Activated naive CD8-positive, alpha-beta T cell treated with anti-CD3 and anti-CD28 coated beads for 36 hours (primary cell): ENCODE measurements around the gene OPA3. TPM values are rescaled to one million over a fixed set of nuclear protein-coding genes. Genes with fewer than 3 reads are reported as not detected.
A peak's percentile ranks its signal among the peaks of the same experiment; 100 is the strongest.
"Not testable (repeated sequence)": the region's sequence is repeated elsewhere in the genome, so short reads cannot be mapped to it uniquely, and the experiment has no call there.

Experiments used
- DNase-seq: peaks from one replicate; pipeline ENCODE4 v3.0.0; 2021
- H3K27ac Mint-ChIP-seq: one replicate; pipeline ENCODE4 v1.8.0; 2022; ENCODE audit warnings: mild to moderate bottlenecking, moderate library complexity, mixed read lengths
- H3K27me3 Mint-ChIP-seq: one replicate; pipeline ENCODE4 v1.8.0; 2022; ENCODE audit warnings: mild to moderate bottlenecking, mixed read lengths
- H3K36me3 Mint-ChIP-seq: one replicate; pipeline ENCODE4 v1.8.0; 2021; ENCODE audit warnings: mild to moderate bottlenecking, mixed read lengths
- H3K4me1 Mint-ChIP-seq: one replicate; pipeline ENCODE4 v1.8.0; 2021; ENCODE audit warnings: mixed read lengths
- H3K4me3 Mint-ChIP-seq: one replicate; pipeline ENCODE4 v1.8.0; 2022; ENCODE audit warnings: mild to moderate bottlenecking, moderate library complexity, mixed read lengths
- H3K9me3 Mint-ChIP-seq: one replicate; pipeline ENCODE4 v1.8.0; 2022; ENCODE audit warnings: mixed read lengths
- total RNA-seq, 2 experiments: library from RNA; stranded (reverse); gene quantifications; one replicate each; pipeline ENCODE4 v1.2.3, GENCODE V29; 2021

Gene OPA3
- total RNA-seq = 10 to 100 TPM; 14.7 to 15.1 TPM

DNA sequence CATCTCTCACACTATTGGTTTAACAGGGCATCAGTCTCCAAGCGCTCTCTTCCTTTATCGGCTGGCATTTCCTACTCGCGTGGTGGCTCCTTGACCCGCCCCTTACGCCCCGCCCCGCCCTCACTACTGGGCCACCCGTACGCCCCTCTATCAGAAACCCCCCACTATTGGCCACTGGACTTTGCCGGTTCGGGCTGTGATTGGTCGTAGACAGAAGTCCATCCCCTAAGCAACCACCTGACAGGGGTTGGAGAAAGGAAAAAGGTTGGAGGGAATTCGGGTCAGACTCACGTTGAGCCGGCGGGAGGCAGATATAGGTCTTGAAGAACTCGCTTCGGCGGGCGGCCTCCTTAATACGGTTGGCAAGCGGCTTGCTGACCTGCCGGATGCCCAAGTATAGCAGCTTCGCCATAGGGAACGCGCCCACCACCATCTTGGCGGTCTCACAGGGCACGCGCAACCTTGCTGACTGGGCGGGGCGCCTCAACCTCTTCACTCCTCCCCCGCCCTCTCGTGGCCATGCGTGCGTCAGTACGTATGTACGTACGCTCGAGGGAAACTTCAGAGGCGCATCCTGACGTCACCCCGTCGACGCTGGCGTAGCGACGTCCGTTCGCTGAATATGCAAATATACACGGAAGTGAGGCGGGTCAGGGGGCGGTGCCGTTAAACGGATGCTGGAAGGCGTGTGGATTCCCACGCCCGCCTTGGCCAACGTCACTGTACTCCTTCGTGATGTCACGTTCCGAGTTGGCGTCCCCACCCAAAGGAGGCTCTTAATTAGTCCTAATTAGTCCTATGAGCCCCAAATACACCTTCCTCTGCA lies at the start of gene OPA3:
Gene OPA3 (minus strand): TSS at position 471 of the 826 bp plus-strand sequence. CDS start 38 bp downstream, at position 433.
- Mint-ChIP-seq H3K4me1 (peaks cover 7% of the 10 kb centered on the region), H3K36me3 (peaks cover 25% of the 10 kb centered on the region), H3K4me3 (peak within 1 kb of the TSS; percentile 94), H3K27me3 (peaks cover 9% of the 10 kb centered on the region), H3K9me3 (no peaks in the 10 kb centered on the region), H3K27ac (peak within 1 kb of the TSS; percentile 97)
- DNase-seq = peak; percentile 97

DNA sequence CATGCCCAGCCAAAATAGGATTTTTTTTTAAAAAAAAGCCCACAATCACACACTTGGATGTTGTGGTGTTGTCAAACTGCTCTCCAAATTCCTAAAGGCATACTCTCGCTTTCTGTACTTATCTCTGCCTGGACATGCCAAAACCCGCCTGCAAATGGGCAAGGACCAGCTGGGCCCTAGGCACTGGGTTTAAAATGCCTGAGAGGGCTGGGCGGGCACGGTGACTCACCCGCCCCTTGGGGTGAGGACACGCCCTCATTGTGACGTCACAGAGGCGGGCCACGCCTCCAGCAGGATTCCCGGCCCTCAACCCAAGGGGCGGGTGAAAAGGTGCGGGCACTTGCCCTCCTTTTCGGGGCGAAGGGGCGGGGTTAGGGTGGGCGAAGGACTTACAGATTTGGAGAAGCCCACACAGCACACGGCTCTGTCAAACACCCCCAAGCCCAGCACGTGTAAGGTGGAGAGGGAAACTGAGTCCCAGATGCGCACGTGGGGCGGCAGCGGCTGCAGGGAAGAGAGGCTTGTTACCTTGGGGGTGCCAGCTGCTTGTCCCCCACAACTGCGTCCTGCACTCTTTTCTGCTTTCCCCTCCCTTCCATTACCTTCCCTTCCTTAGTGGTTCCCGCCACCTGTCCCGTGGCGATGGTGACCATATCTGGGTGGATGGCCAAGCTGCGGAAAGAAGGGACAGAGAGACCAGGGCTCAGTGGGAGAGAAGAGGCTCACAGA lies 48.0 kb upstream of the OPA3 start:
- DNase-seq = peak; percentile 53
- H3K27me3 Mint-ChIP-seq = no peaks in the 10 kb centered on the region
- peaks cover 26% of the 10 kb centered on the region for H3K36me3 Mint-ChIP-seq
- H3K4me3 Mint-ChIP-seq = no peak overlapping the region
- peak overlapping the region; percentile 48 for H3K27ac Mint-ChIP-seq
- H3K4me1 Mint-ChIP-seq = peaks cover 14% of the 10 kb centered on the region
- H3K9me3 Mint-ChIP-seq = no peaks in the 10 kb centered on the region

DNA sequence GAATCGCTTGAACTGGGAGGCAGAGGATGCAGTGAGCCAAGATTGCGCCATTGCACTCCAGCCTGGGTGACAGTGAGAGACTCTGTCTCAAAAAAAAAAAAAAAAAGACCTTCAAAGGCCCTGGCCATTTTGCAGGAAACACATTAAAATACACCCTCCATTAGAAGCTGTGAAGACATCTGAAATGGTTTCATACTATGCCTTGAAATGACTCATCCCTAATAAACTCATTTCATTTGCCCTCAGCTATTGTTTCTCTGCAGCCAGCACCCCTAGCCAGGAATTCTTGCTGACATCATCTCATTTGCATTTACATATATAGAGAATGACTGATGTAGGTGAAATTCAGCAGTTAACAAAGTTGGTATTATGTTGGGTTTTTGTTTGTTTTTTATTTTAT lies 45.9 kb upstream of the OPA3 start:
- H3K27me3 Mint-ChIP-seq = no peaks in the 10 kb centered on the region
- H3K4me1 Mint-ChIP-seq = peaks cover 14% of the 10 kb centered on the region
- no peak overlapping the region for H3K4me3 Mint-ChIP-seq
- H3K9me3 Mint-ChIP-seq = no peaks in the 10 kb centered on the region
- H3K36me3 Mint-ChIP-seq = peaks cover 27% of the 10 kb centered on the region
- no peak overlapping the region for H3K27ac Mint-ChIP-seq
- DNase-seq = peak; percentile 37

DNA sequence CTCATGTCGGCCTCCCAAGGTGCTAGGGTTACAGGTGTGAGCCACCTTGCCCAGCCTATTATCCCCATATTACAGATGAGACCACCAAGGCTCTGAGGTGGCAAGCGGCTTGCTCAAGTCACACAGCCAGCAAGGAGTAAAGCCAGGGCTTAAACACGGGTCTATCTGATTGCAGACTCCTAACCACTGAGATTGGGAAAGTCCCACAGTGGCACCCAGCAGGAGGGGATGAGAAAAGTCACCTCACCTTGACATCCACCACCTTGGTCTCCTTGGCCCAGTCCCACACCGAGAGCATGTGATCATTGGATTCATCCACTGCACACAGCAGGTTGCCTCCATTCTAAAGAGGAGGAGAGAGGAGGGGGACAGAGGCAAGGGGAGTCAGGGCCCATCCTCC lies 45.1 kb upstream of the OPA3 start:
- Mint-ChIP-seq H3K27ac (peak overlapping the region; percentile 67), H3K36me3 (peaks cover 29% of the 10 kb centered on the region), H3K9me3 (no peaks in the 10 kb centered on the region), H3K4me3 (no peak overlapping the region), H3K27me3 (no peaks in the 10 kb centered on the region), H3K4me1 (peaks cover 14% of the 10 kb centered on the region)
- no peak for DNase-seq

DNA sequence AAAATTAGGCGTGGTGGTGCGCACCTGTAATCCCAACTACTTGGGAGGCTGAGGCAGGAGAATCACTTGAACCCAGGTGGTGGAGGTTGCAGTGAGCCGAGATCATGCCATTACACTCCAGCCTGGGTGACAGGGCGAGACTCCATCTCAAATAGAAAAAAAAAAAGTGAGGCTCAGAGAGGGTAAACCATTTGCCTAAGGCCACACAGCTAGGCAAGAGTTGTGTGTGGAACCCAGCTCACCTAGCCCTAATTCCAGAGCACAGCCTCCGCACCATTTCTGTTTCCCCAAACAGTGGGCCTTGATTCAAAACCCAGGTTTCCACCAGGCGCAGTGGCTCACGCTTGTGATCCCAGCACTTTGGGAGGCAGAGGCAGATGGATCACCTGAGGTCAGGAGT lies 43.6 kb upstream of the OPA3 start:
- Mint-ChIP-seq H3K4me1 (peaks cover 14% of the 10 kb centered on the region), H3K36me3 (peaks cover 33% of the 10 kb centered on the region)
- not testable (repeated sequence) for H3K4me3 Mint-ChIP-seq, H3K27ac Mint-ChIP-seq, H3K27me3 Mint-ChIP-seq, H3K9me3 Mint-ChIP-seq, DNase-seq

DNA sequence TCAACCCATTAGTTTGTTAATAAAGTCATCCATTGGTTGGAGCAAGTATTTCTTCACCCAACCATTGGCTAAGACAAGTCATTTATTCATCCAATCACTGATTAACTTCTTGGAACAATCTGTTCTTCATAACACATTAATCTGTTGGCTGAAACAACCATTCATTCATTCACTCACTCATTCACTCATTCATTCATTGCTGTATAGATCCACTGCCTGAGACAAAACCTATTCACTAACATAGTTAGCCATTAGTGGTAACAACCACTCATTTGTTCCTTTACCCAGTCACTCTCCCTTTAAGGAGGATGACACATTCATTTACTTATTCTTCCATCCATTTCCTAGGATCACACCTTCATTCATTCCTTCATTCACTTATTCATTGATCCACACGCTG lies 39.4 kb upstream of the OPA3 start:
- Mint-ChIP-seq H3K27me3 (no peaks in the 10 kb centered on the region), H3K4me3 (no peak overlapping the region), H3K27ac (no peak overlapping the region), H3K4me1 (no peaks in the 10 kb centered on the region), H3K36me3 (peaks cover 27% of the 10 kb centered on the region), H3K9me3 (no peaks in the 10 kb centered on the region)
- no peak for DNase-seq

DNA sequence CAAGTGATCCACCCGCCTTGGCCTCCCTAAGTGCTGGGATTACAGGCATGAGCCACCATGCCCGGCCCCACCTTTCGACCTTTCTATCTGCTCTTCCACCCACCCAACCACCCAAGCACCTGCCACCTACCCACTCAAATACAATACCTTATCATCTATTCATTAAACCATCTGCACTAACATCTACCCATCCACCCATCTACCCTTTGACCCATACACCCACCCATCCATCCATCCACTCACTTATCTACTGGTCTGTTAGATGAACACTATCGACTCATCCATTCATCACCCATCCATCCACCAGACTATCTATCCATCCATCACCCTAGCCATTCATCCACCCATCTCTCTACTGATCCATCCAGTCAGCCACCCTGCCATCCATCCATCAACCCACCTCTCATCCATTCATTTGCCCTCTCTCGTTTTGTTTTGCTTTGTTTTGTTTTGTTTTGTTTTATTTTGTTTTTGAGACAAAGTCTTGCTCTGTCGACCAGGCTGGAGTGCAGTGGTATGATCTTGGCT lies 37.4 kb upstream of the OPA3 start:
- Mint-ChIP-seq H3K27me3 (no peaks in the 10 kb centered on the region), H3K9me3 (no peaks in the 10 kb centered on the region), H3K27ac (no peak overlapping the region), H3K36me3 (peaks cover 24% of the 10 kb centered on the region), H3K4me3 (no peak overlapping the region), H3K4me1 (no peaks in the 10 kb centered on the region)
- no peak for DNase-seq

DNA sequence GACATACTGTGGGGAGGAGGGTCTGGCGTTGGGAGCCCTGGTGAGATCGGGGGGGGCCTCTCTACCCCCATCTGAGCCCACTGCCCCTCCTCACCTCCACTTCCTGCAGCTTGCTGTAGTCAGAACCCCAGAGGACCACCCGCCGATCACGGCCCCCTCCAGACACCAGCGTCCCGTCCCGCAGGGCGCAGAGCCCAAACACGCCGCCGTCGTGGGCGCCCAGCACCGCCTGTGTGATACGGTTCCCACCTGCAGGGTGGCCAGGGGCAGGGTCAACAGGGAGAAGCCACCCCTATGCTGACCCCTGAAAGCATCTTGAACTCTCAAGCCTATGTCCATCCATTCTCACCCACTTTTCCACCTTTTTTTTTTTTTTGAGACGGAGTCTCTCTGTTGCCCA lies 36.8 kb upstream of the OPA3 start:
- no peak for DNase-seq
- H3K27ac Mint-ChIP-seq = no peak overlapping the region
- H3K4me1 Mint-ChIP-seq = no peaks in the 10 kb centered on the region
- peaks cover 30% of the 10 kb centered on the region for H3K36me3 Mint-ChIP-seq
- no peaks in the 10 kb centered on the region for H3K9me3 Mint-ChIP-seq
- no peaks in the 10 kb centered on the region for H3K27me3 Mint-ChIP-seq
- no peak overlapping the region for H3K4me3 Mint-ChIP-seq

DNA sequence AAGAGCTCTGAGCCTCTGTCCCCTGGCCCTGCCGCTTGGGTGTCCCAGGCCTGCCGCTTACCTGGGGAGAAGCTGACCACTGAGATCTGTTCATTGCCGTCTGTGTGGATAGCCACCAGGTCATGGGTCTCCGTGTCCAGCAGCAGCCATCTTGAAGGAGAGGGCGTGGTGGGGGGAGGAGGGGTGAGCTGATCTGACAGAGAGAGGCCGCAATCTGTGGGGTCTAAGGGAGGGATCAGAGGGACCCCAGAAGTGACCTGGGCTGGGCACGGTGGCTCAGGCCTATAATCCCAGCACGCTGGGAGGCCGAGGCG lies 32.1 kb upstream of the OPA3 start:
- H3K9me3 Mint-ChIP-seq = no peaks in the 10 kb centered on the region
- no peak overlapping the region for H3K27ac Mint-ChIP-seq
- no peaks in the 10 kb centered on the region for H3K27me3 Mint-ChIP-seq
- H3K36me3 Mint-ChIP-seq = peaks cover 37% of the 10 kb centered on the region
- peaks cover 17% of the 10 kb centered on the region for H3K4me1 Mint-ChIP-seq
- DNase-seq = no peak
- no peak overlapping the region for H3K4me3 Mint-ChIP-seq

DNA sequence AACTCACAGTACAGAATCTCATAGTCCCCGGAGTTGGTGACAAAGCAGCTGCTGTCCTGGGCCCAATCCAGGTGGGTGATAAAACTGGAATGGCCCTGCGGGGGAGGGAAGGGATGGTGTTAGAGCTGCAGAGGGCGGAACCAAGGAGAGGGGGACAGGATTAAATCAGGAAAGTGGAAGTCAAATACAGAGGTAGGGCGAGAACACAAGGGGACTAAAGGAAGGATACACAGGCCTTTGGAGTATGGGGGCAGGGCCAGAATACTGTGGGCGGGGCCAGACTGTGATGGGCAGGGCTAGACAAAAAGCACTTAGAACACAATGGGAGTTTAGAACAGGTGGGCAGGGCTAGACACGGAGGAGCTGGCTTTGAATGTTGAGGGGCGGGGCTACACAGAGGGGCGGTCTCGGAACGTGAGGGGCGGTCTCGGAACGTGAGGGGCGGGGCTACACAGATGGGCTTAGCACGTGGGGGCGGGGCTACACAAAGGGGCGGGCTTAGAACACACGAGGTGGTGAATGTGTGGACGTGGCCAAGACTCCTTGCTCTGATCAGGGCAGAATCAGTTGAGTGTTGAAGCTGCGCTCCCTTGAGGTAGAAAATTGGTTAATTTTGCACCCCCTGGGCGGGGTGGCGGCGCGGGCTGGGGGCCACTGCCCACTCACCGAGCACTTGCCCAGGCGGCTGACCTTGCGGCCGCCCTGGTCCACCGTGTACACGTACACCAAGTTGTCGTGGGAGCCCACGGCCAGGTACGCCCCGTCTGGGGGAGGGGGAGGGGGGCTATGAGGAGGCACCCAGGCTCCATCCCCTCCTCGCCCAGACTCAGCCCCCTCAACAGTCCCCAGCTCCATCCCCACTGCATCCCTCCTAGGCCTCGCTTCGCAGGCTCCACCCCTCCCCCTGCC lies 31.4 kb upstream of the OPA3 start:
- H3K36me3 Mint-ChIP-seq = peaks cover 41% of the 10 kb centered on the region

DNA sequence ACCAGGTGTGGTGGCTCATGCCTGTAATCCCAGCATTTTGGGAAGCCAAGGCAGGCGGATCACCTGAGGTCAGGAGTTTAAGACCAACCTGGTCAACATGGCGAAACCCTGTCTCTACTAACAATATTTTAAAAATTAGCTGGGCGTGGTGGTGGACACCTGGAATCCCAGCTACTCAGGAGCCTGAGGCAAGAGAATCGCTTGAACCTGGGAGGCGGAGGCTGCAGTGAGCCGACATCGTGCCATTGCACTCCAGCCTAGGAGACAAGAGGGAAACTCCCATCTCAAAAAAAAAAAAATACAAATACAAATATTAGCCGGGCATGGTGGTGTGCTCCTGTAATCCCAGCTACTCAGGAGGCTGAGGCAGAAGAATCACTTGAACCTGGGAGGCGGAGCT lies 30.5 kb upstream of the OPA3 start:
- not testable (repeated sequence) for H3K4me3 Mint-ChIP-seq, DNase-seq, H3K27ac Mint-ChIP-seq, H3K27me3 Mint-ChIP-seq, H3K9me3 Mint-ChIP-seq
- peaks cover 42% of the 10 kb centered on the region for H3K36me3 Mint-ChIP-seq
- H3K4me1 Mint-ChIP-seq = peaks cover 17% of the 10 kb centered on the region

More for the DNA sequence above, 31.4 kb upstream of the OPA3 start:
- H3K27me3 Mint-ChIP-seq = no peaks in the 10 kb centered on the region
- DNase-seq = peak; percentile 78
- no peak overlapping the region for H3K4me3 Mint-ChIP-seq
- no peaks in the 10 kb centered on the region for H3K9me3 Mint-ChIP-seq
- H3K27ac Mint-ChIP-seq = no peak overlapping the region
- peaks cover 17% of the 10 kb centered on the region for H3K4me1 Mint-ChIP-seq

DNA sequence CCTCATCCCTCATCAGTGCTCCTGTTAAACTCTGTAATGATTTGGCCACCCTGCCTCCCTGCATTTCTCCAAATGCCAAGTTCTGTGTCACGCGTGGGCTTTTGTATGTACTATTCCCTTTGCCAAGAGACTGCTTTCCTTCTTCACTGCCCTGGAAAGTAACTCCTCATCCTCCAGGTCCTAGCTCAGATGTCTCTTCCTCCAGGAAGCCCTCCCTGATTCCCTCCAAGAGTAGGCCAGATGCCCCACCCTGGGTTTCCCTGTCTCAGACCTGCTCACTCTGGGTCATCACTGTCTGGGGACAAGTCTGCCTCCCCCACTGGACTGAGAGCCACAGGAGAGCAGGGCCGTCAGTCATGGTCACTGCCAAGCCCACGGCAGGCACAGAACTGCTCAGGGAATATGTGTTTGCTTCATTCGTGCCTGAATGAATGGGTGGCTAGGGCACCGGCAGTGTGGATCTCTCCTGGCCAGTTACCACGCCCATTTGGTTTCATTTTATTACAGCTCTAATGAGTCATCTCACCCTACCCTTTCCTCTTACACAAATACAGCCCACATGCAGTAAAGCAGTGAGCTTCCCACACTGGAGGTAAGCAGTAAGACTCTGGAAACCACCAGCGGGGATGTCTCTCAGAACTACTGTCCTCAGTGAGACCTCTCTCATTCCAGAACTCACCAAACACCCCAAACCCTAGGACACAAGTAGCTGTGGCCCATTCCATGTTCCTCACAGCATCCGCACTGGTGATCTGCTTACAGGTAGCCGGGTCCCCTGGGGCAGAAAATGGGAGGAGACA lies 29.5 kb upstream of the OPA3 start:
- peak; percentile 49 for DNase-seq
- peak overlapping the region; percentile 91 for H3K27ac Mint-ChIP-seq
- H3K4me3 Mint-ChIP-seq = no peak overlapping the region
- peaks cover 17% of the 10 kb centered on the region for H3K4me1 Mint-ChIP-seq
- peaks cover 4% of the 10 kb centered on the region for H3K9me3 Mint-ChIP-seq
- peaks cover 51% of the 10 kb centered on the region for H3K36me3 Mint-ChIP-seq
- H3K27me3 Mint-ChIP-seq = no peaks in the 10 kb centered on the region

DNA sequence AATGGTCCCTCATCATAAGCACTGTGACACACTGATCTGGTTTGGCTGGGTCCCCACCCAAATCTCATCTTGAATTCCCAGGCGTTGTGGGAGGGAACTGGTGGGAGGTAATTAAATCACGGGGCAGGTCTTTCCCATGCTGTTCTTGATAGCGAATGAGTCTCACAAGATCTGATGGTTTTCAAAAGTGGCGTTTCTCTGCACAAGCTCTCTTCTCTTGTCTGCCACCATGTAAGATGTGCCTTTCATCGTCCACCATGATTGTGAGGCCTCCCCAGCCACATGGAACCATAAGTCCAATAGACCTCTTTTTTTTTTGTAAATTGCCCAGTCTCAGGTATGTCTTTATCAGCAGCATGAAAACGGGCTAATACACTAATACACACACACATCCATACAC lies 24.3 kb upstream of the OPA3 start:
- no peak for DNase-seq
- Mint-ChIP-seq H3K27me3 (no peaks in the 10 kb centered on the region), H3K9me3 (peaks cover 8% of the 10 kb centered on the region), H3K36me3 (peaks cover 37% of the 10 kb centered on the region), H3K27ac (peak overlapping the region; percentile 30), H3K4me1 (peaks cover 14% of the 10 kb centered on the region), H3K4me3 (no peak overlapping the region)
